Measurements from ENCODE around the gene RFX8.

The RFX8 gene

DNA sequence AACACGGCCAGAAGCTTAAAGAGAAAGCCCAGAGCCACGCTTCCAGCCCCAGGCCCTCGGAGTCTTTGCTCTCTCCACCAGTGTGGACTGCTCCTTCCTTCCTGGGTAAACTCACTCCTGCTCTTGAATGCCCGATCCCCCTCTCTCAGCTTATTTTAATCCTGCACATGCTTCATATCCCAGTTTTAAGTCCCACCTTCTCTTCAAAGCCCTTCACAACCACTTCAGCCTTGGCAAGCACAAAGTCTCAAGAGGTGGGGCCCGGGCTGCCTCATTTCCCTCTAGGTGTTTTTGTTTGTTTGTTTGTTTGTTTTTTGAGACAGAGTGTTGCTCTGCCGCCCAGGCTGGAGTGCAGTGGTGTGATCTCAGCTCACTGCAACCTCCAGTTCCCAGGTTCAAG lies 66.0 kb downstream of the RFX8 start:
- DNase-seq: no peak

GRCh38 chr2:101405351-101405899 lies 69.5 kb downstream of the RFX8 start:
- no peak for DNase-seq

GRCh38 chr2:101403745-101404144 lies 71.2 kb downstream of the RFX8 start:
- no peak for DNase-seq

GRCh38 chr2:101402630-101403029 lies 72.3 kb downstream of the RFX8 start:
- DNase-seq: no peak

DNA sequence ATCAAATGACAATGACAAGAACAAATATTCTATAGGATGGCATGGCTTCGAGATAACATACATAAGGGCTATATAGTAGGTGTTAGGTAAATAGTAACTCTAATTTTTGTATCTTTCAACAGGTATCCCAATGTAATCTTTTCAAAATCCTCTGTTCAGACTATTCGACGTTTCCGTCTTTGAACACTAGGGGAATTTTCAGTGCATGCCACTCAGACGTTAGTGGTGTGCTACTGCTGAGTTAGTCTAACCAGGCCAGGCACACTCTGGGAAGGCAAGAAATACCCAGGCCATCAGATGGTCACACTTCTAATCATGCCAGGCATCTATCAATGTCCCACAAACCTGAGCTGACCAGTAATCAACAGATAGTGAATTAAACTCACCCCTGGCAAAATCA lies 73.0 kb downstream of the RFX8 start:
- DNase-seq: no peak

DNA sequence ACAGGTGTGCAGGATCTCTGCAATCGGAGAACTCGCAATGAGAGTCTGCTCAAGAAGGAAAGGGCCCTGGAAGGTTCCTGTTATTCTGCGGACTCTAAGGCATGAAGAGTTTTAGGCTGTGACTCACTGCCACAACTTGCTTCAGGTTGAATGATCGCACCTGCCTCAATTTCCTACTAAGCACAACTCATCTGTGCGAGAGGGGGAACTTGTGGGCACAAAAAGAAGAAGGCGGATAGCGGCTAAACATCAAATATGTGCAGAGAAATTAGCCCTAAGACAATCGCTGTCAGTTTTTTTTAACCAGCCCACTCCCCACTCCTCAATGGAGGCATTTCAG lies 73.6 kb downstream of the RFX8 start:
- no peak for DNase-seq

GRCh38 chr2:101400506-101401325 lies 74.2 kb downstream of the RFX8 start:
- DNase-seq: no peak

DNA sequence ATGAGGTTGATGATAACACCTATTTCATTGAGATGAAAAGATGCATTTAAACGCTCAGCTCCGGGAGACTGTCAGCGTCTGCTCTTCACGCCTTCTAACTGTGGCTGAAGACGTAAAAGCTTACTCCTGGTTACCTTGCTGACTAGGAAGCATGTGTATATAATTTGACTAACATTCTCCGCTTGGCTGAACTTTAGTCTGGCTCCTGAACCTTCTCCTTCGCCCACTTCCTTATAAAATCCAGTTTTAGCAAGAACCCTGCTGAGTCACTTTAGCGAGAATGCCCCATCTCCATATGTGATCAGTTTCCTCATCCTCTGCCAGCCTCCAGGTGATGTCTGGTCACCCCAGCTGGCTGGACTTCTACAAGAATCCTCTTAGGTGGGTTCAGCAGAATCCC lies 74.9 kb downstream of the RFX8 start:
- no peak for DNase-seq

DNA sequence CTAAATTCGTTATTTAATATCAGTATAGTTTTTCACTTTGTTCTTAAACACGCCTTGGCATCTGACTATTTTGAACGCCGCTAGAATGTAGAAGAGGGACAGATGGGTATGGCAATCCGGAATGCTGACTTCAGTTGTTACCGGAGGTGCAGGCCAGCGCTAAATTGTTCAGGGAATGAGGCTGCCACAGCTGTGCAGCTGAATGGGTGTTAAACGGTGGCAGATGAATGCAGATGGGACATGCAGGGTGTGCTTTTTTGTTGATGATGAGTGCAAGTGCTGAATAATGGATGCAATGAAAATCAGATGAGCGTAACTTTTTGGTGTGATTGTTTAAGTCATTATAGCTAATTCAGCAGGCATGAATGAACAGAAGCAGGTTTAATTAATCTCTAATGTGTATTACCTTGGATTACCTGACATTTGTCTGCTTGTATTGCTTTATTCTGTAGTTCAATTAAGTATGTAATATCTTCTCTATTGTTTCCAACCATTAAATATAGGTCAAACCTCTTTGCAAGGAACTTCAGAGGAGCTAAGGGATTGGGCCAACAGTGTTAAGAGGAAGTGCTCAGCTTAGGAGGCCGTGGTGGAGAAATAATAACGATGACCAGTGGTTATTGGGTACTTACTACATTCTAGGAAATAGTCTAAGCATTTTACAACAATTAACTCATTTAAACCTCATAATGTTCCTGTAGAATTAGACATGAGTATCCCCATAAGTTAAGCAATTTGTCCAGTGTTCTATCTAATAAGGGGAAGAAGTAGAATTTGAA lies 75.7 kb downstream of the RFX8 start:
- DNase-seq: no peak

- no peak for DNase-seq
Measured at GRCh38 chr2:101398116-101398821, 76.6 kb downstream of the RFX8 start.

- no peak for DNase-seq
Measured at GRCh38 chr2:101396316-101396717, 78.6 kb downstream of the RFX8 start.

DNA sequence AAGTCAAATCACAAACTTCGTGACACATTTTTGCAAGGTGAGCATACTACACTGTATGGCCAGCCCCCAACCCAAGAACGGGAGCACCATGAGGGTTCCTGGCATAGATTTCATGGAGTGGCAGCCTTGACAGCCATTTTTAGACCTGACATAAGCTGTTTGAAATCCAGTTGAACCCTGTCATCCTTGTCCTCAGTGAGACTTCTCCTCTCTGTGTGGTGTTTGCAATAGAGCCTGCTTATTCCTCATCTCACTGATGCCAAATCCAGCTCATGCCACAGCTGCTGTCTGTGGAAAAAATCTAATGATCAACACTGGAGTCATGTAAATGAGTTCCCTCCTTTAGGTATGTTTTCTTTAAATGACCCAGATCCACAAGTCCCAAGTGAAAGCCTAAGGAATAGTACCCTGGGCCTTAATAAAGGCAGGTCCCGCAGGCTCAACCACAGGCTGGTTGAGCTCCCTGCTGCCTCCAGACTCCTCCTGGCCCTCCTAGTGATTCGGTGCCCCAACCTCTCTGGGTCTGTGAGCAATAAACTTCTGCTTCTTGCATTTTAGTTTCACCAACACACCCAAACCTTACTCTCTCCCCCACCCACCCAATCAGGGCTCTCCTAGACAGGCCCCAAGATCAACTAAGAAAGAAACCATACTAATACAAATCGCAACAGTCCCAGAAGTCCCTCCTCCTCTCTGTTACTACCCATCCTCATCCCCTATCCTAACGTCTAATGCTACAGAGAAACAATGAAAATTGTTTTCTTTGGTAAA lies 79.2 kb downstream of the RFX8 start:
- DNase-seq: no peak

GRCh38 chr2:101388232-101388631 lies 86.7 kb downstream of the RFX8 start:
- DNase-seq: no peak

DNA sequence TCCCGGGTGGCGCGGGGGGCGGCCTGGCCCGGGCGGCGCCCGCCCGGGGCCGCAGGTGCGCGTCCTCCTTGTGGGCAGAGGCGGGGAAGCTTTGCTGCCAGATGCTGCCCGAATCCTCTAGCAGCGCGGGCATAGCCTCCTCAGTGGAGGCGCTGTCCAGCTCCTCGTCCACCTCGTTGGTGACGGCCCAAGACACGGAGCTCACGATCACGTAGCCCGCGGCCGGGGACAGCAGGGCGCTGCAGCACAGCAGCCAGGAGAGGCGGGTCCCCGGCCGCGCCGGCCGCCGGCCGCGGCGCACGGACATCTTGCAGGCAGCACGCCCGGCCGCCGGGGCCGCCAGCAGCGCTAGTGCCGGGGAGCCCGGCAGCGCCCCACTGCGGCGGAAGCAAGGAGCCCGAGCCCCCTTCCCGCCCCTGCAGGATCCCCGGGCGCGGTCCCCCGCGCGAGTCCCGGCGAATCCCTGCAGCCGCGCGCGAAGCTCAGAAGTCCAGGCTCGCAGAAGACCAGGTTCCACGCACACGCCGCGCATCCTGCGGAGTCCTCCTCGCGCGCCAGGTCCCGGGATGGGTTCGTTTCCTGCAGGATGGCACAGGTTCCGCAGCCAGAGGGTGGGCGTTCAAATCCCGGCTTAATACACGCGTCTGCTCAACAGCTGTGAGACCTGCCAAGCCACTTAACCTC lies 87.6 kb downstream of the RFX8 start, which contains the start of gene CREG2:
CREG2 (minus strand) TSS at position 353 of the 684 bp plus-strand sequence; CDS start at position 307, 46 bp downstream.
- DNase-seq: peak; percentile 82

GRCh38 chr2:101386599-101387150 lies 88.2 kb downstream of the RFX8 start:
- DNase-seq: no peak

- no peak for DNase-seq
Measured at GRCh38 chr2:101383016-101383541, 91.8 kb downstream of the RFX8 start.

DNA sequence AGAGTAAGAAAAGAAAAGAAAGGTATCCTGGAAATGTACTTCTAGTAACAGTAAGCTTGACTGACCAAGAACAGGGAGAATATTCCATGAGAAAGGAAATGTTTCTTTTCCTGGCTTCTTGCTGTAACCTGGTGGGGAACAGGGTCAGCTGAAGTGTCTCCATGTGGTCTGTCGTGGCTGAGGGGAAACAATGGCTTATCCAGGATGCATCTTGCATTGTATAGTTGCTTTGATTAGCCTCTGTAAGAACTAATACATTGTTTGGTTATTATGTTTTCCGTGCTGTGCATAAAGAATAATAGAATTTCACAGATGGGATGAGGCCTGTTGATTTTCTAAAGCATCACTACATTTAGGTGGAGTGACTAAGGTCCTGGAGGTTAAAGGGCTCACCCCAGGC lies 92.5 kb downstream of the RFX8 start:
- DNase-seq: no peak

GRCh38 chr2:101380376-101380775 lies 94.5 kb downstream of the RFX8 start:
- no peak for DNase-seq

DNA sequence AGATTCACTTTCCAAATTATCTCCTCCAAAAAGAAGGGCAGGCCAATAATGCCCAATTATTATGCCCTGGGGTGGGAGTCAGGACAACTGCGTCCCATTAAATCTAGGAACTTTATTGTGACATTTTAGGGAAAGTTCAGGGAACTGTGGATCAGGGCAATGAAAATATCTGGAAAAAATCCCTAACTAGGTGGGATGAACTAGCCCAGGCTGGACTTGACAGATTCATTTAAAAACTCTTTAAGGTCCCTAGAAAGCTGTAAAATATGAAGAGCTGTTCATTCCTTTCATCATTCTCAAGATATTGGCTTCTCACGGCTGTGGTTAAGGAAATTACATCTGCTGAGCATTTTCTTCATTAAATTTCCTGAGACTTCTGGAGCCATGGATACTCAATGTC lies 95.8 kb downstream of the RFX8 start:
- DNase-seq: no peak

DNA sequence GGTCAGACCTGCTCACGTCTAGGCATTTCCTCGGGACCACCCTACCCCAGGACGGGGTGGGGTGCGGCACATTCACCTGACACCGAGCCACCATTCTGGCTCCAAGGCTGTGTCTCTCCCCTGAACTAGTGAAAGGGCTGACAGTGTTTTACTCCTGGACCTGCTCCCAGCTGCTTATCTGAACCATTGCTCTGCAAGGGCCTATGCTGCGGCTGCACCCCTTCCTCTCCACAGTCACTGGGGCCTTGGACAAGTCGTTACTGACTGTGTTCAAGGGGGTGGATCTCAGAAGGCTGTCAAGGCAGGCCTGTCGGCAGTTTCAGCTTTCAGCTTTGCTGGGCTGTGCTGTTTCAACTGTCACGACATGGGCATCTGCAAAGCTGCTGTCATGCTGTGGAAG lies 99.3 kb downstream of the RFX8 start:
- DNase-seq: no peak

DNA sequence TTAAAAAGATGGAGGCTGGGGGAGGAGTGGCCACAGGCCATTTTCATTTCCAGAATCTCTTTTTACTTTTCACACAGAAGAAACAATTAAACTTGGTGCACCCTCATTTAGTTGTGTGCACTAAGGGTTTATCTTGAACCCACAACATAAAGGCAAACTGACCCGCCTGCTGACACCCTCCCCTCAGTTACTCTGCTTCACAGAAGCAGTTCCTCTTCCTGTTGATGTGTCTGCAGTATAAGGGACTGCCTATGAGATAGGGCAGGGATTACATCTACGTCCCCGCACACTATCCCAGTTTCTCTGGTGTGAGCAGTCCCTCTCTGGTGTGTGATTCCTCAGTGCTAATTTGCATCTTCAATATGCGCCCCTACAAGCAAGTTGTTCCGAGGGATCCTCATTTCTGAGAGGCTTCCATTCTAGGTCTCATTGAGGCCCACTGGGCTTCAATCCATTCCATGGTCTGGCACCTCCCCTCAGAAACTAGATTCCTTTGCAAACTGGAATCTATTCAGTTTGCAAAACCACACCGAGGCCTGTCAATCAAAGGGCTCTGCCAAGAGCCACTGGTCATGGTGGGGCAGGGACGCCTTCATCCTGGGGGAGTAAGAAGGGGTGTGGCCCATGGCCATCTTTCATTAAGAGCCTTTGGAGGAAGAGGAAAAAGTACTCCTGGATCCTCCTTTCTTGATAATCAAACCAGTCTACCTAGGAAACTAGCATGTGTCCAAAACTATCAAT lies 99.9 kb downstream of the RFX8 start:
- no peak for DNase-seq
